Tibial nerve (tissue), 4 donors: Measurements from ENCODE around the gene ATP2A3.

Source experiments
- CTCF ChIP-seq, 5 experiments: fragments of 200-600 bp in 3 of 5; fragments of 450-650 bp in 2 of 5; sonication (generic) in 3 of 5; IDR thresholded peaks; one replicate each; pipeline ENCODE4 v1.5.1; 2016 to 2019; ENCODE audit warnings: antibody characterized with exemption in 5 of 5, mild to moderate bottlenecking in 3 of 5, moderate library complexity in 2 of 5
- EP300 ChIP-seq, 2 donors: sonication (generic); formaldehyde crosslinking; IDR thresholded peaks; one replicate each; pipeline ENCODE4 v1.6.1; 2017; ENCODE audit warnings: antibody characterized with exemption in 2 of 2, mild to moderate bottlenecking in 1 of 2
- POLR2A ChIP-seq, 2 donors: fragments of 450-650 bp; IDR thresholded peaks; one replicate each; pipeline ENCODE4 v1.6.1; 2017; ENCODE audit warnings: antibody characterized with exemption in 2 of 2, mild to moderate bottlenecking in 2 of 2, moderate library complexity in 2 of 2

- no peak for TF ChIP-seq CTCF (IDR thresholded peaks at IDR 0.05)
- no peak for TF ChIP-seq EP300 (IDR thresholded peaks at IDR 0.05)
- no peak for TF ChIP-seq POLR2A (IDR thresholded peaks at IDR 0.05)
Observed at GRCh38 chr17:3968886-3969524, 4.8 kb upstream of the ATP2A3 start.
